ENCODE results near the gene RAB30. TPM values are rescaled to one million over a fixed set of nuclear protein-coding genes. Genes with fewer than 3 reads are reported as not detected.
"Not testable (repeated sequence)": the region's sequence is repeated elsewhere in the genome, so short reads cannot be mapped to it uniquely, and the experiment has no call there.

RAB30 gene
- polyA plus RNA-seq, 3 donors, result 0.11 to 0.67 (median 0.54) TPM

DNA sequence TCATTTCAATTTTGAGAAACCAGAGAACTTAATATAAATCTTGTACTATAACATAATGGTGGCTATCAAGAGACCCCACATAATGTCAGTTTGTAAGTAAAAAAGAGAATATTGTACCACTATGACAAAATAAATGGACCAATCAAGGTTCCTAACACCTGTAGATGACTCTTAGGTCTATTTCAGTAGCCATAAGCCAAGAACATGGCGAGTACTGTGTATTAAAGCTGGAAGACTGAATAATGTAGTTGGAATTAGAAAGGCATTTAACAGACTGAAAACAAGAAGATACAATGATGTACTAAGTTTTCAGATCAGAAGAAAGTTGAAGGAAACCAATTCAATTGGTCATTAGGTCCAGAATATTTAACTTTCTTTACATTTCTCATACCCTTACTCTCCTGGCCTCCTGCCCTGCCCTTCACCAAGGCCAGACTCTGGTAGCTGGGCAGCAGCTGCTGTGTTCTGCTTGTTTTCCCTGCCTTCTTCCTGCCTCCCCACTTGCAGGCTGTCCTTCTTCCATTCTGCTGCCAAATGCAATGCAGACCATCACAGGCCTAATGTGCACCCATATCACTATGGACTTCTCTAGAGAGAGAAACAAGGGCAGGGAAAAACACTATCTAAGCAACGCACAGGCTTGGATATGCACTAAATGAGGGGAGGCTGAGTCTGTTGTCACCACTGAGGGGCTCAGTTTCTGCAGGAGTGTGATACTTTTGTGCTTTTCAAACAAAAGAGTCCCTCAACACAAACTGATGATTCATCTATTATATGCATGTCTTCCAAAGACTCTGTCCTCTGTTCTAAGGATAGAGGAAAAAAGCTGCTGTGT, 60.1 kb downstream of the RAB30 start:
- Histone ChIP-seq H3K27ac (ENCODE audit: low read depth in 1 of 2, low read length in 2 of 2) (no peak overlapping the region), H3K4me1 (ENCODE audit: control insufficient read depth in 1 of 2, insufficient read depth in 2 of 2, low read length in 2 of 2) (no peaks in the 10 kb centered on the region)

GRCh38 chr11:83009999-83010398, 61.7 kb downstream of the RAB30 start:
- H3K9ac ChIP-seq (ENCODE audit: insufficient read depth, low read length, poor library complexity, severe bottlenecking), result no peak overlapping the region
- no peak overlapping the region for H3K4me2 ChIP-seq (replicated peaks; ENCODE audit: extremely low read depth, low read length, poor library complexity, severe bottlenecking)
- Mint-ChIP-seq H3K4me1 (peaks cover 2% of the 10 kb centered on the region), H3K27me3 (ENCODE audit: low read depth in 3 of 3) (peaks cover 0 to 9% (median 1%) of the 10 kb centered on the region in 3 donors), H3K27ac (no peak overlapping the region), H3K9me3 (peaks cover 0 to 4% (median 0%) of the 10 kb centered on the region in 7 donors), H3K36me3 (no peaks in the 10 kb centered on the region), H3K4me3 (no peak overlapping the region)
- no peaks in the 10 kb centered on the region for H3K4me1 ChIP-seq (ENCODE audit: control insufficient read depth in 1 of 2, insufficient read depth in 2 of 2, low read length in 2 of 2)
- no peaks in the 10 kb centered on the region for H3K27me3 ChIP-seq (ENCODE audit: control insufficient read depth in 2 of 2, insufficient read depth in 2 of 2, low read length in 2 of 2)
- no peak overlapping the region for H2AFZ ChIP-seq (ENCODE audit: insufficient read depth, low read depth, low read length, poor library complexity, severe bottlenecking)
- WGBS (ENCODE audit: insufficient coverage), result no CpG with 5 or more reads among the region's 2 CpGs
- H3K79me2 ChIP-seq (ENCODE audit: insufficient read depth, low read length), result no peaks in the 10 kb centered on the region
- no peak overlapping the region for H3K27ac ChIP-seq (ENCODE audit: low read depth in 1 of 2, low read length in 2 of 2)
- H4K20me1 ChIP-seq (ENCODE audit: insufficient read depth, low read length), result no peaks in the 10 kb centered on the region
- H3K36me3 ChIP-seq (replicated peaks in 1 of 2; ENCODE audit: control insufficient read depth in 1 of 2, insufficient read depth in 2 of 2, low read length in 2 of 2), result no peaks in the 10 kb centered on the region
- no peak overlapping the region for H3K4me3 ChIP-seq (replicated peaks in 1 of 3; ENCODE audit: low read depth in 2 of 3, low read length in 3 of 3)
- TF ChIP-seq, protein P1, sequence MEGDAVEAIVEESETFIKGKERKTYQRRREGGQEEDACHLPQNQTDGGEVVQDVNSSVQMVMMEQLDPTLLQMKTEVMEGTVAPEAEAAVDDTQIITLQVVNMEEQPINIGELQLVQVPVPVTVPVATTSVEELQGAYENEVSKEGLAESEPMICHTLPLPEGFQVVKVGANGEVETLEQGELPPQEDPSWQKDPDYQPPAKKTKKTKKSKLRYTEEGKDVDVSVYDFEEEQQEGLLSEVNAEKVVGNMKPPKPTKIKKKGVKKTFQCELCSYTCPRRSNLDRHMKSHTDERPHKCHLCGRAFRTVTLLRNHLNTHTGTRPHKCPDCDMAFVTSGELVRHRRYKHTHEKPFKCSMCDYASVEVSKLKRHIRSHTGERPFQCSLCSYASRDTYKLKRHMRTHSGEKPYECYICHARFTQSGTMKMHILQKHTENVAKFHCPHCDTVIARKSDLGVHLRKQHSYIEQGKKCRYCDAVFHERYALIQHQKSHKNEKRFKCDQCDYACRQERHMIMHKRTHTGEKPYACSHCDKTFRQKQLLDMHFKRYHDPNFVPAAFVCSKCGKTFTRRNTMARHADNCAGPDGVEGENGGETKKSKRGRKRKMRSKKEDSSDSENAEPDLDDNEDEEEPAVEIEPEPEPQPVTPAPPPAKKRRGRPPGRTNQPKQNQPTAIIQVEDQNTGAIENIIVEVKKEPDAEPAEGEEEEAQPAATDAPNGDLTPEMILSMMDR (IDR thresholded peaks at IDR 0.05), result no peak
- H3K9me3 ChIP-seq (replicated peaks in 1 of 2; ENCODE audit: control insufficient read depth in 1 of 2, insufficient read depth in 1 of 2, low read length in 2 of 2), result no peaks in the 10 kb centered on the region
- DNase-seq, result no peak
- intact Hi-C loops (cut with micrococcal nuclease), result no loop called here

More for the DNA sequence above, 60.1 kb downstream of the RAB30 start:
- Histone ChIP-seq H3K9ac (ENCODE audit: insufficient read depth, low read length, poor library complexity, severe bottlenecking) (no peak overlapping the region), H3K4me2 (replicated peaks; ENCODE audit: extremely low read depth, low read length, poor library complexity, severe bottlenecking) (no peak overlapping the region), H3K36me3 (replicated peaks in 1 of 2; ENCODE audit: control insufficient read depth in 1 of 2, insufficient read depth in 2 of 2, low read length in 2 of 2) (no peaks in the 10 kb centered on the region), H3K4me3 (replicated peaks in 1 of 3; ENCODE audit: low read depth in 2 of 3, low read length in 3 of 3) (no peak overlapping the region), H2AFZ (ENCODE audit: insufficient read depth, low read depth, low read length, poor library complexity, severe bottlenecking) (no peak overlapping the region), H3K27me3 (ENCODE audit: control insufficient read depth in 2 of 2, insufficient read depth in 2 of 2, low read length in 2 of 2) (no peaks in the 10 kb centered on the region), H3K79me2 (ENCODE audit: insufficient read depth, low read length) (no peaks in the 10 kb centered on the region), H3K9me3 (replicated peaks in 1 of 2; ENCODE audit: control insufficient read depth in 1 of 2, insufficient read depth in 1 of 2, low read length in 2 of 2) (no peaks in the 10 kb centered on the region), H4K20me1 (ENCODE audit: insufficient read depth, low read length) (no peaks in the 10 kb centered on the region)
- Mint-ChIP-seq H3K4me3 (no peak overlapping the region), H3K27ac (no peak overlapping the region), H3K4me1 (peaks cover 2% of the 10 kb centered on the region), H3K9me3 (peaks cover 0 to 4% (median 0%) of the 10 kb centered on the region in 7 donors), H3K36me3 (no peaks in the 10 kb centered on the region), H3K27me3 (ENCODE audit: low read depth in 3 of 3) (peaks cover 0 to 9% (median 4%) of the 10 kb centered on the region in 3 donors)
- intact Hi-C loops (cut with micrococcal nuclease), result no loop called here
- no peak for DNase-seq
- TF ChIP-seq, protein P1 (IDR thresholded peaks at IDR 0.05), result no peak
- WGBS (ENCODE audit: insufficient coverage), result no CpG with 5 or more reads among the region's 2 CpGs

DNA sequence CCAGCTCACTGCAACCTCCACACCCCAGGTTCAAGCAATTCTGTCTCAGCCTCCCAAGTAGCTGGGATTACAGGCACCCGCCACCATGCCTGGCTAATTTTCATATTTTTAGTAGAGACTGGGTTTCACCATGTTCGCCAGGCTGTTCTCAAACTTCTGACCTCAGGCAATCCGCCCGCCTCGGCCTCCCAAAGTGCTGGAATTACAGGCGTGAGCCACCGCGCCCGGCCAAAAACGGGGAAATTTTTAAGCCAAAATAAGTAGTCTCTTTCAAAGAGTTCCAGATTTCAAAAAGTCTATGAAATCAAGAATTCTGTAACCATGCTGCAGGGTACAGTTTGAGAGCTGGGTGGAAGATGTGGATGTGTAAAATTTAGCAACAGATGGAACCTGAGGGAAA, 62.6 kb downstream of the RAB30 start:
- not testable (repeated sequence) for H3K9me3 ChIP-seq (replicated peaks in 1 of 2; ENCODE audit: control insufficient read depth in 1 of 2, insufficient read depth in 1 of 2, low read length in 2 of 2); H3K36me3 Mint-ChIP-seq; H3K4me1 ChIP-seq (ENCODE audit: control insufficient read depth in 1 of 2, insufficient read depth in 2 of 2, low read length in 2 of 2)

More for the DNA sequence above, 62.6 kb downstream of the RAB30 start:
- WGBS (ENCODE audit: insufficient coverage), result 98% methylated on average over 10 of the region's 10 CpGs
- H3K27ac ChIP-seq (ENCODE audit: low read depth in 1 of 2, low read length in 2 of 2); H3K9ac ChIP-seq (ENCODE audit: insufficient read depth, low read length, poor library complexity, severe bottlenecking); H3K9me3 Mint-ChIP-seq; H3K4me1 Mint-ChIP-seq; H3K36me3 ChIP-seq (replicated peaks in 1 of 2; ENCODE audit: control insufficient read depth in 1 of 2, insufficient read depth in 2 of 2, low read length in 2 of 2); DNase-seq; H2AFZ ChIP-seq (ENCODE audit: insufficient read depth, low read depth, low read length, poor library complexity, severe bottlenecking); H4K20me1 ChIP-seq (ENCODE audit: insufficient read depth, low read length); H3K4me3 Mint-ChIP-seq; H3K4me3 ChIP-seq (replicated peaks in 1 of 3; ENCODE audit: low read depth in 2 of 3, low read length in 3 of 3); H3K4me2 ChIP-seq (replicated peaks; ENCODE audit: extremely low read depth, low read length, poor library complexity, severe bottlenecking); H3K27ac Mint-ChIP-seq; intact Hi-C loops (cut with micrococcal nuclease); H3K27me3 Mint-ChIP-seq (ENCODE audit: low read depth in 3 of 3); H3K79me2 ChIP-seq (ENCODE audit: insufficient read depth, low read length); H3K27me3 ChIP-seq (ENCODE audit: control insufficient read depth in 2 of 2, insufficient read depth in 2 of 2, low read length in 2 of 2): not testable (repeated sequence)

Data from CD14-positive monocyte (primary cell).